Loucy (cell line): ENCODE measurements around the gene TXLNG.

Experiments used
- H2AFZ ChIP-seq: fragments of 200-600 bp; sonication (generic); 2 replicates; pipeline ENCODE4 v1.6.0; 2016; ENCODE audit warnings: antibody characterized with exemption, mild to moderate bottlenecking, low read length, moderate library complexity
- H3F3A ChIP-seq: fragments of 200-600 bp; 2 replicates; pipeline ENCODE4 v1.6.0; 2016; ENCODE audit warnings: antibody characterized with exemption, low read depth, mild to moderate bottlenecking
- H3K27me3 ChIP-seq: fragments of 200-600 bp; sonication (generic); 2 replicates; pipeline ENCODE4 v1.6.1; 2014; ENCODE audit warnings: low read length, mild to moderate bottlenecking; ENCODE audit not compliant: insufficient read depth, poor library complexity, severe bottlenecking
- H3K36me3 ChIP-seq: fragments of 200-600 bp; sonication (generic); 2 replicates; pipeline ENCODE4 v1.6.1; 2016; ENCODE audit warnings: low read length; ENCODE audit not compliant: insufficient read depth
- H3K4me1 ChIP-seq: fragments of 200-600 bp; sonication (generic); 2 replicates; pipeline ENCODE4 v1.5.1; 2014; ENCODE audit warnings: low read length, mild to moderate bottlenecking; ENCODE audit not compliant: insufficient read depth, poor library complexity, severe bottlenecking
- H3K4me2 ChIP-seq: fragments of 200-600 bp; sonication (generic); 2 replicates; pipeline ENCODE4 v1.6.0; 2014; ENCODE audit warnings: antibody characterized with exemption, low read length, low read depth, mild to moderate bottlenecking; ENCODE audit not compliant: poor library complexity, severe bottlenecking
- H3K4me3 ChIP-seq: fragments of 200-600 bp; sonication (generic); 2 replicates; pipeline ENCODE4 v1.5.1; 2014; ENCODE audit warnings: low read length, mild to moderate bottlenecking, mixed read lengths; ENCODE audit not compliant: poor library complexity, severe bottlenecking
- H3K79me2 ChIP-seq: fragments of 200-600 bp; sonication (generic); 2 replicates; pipeline ENCODE4 v1.6.1; 2014; ENCODE audit warnings: low read length; ENCODE audit not compliant: insufficient read depth
- H3K9ac ChIP-seq: fragments of 200-600 bp; sonication (generic); 2 replicates; pipeline ENCODE4 v1.6.0; 2014; ENCODE audit warnings: mild to moderate bottlenecking, low read depth, low read length, moderate library complexity; ENCODE audit not compliant: poor library complexity, severe bottlenecking
- H3K9me2 ChIP-seq: fragments of 200-600 bp; sonication (generic); replicated peaks from 2 replicates; pipeline ENCODE4 v1.6.1; 2016; ENCODE audit warnings: low read depth, low read length, mixed read lengths
- H3K9me3 ChIP-seq: fragments of 200-600 bp; sonication (generic); 2 replicates; pipeline ENCODE4 v1.6.1; 2014; ENCODE audit warnings: mild to moderate bottlenecking, antibody characterized with exemption, low read length, low read depth; ENCODE audit not compliant: insufficient read depth
- H4K20me1 ChIP-seq: fragments of 200-600 bp; sonication (generic); 2 replicates; pipeline ENCODE4 v1.6.0; 2014; ENCODE audit warnings: antibody characterized with exemption, low read length, mild to moderate bottlenecking; ENCODE audit not compliant: insufficient read depth, poor library complexity, severe bottlenecking
- CTCF ChIP-seq: fragments of 200-600 bp; sonication (generic); conservative IDR thresholded peaks from 2 replicates; pipeline ENCODE4 v1.5.1; 2014; ENCODE audit warnings: mild to moderate bottlenecking, antibody characterized with exemption, low read length
- EZH2phosphoT487 ChIP-seq: fragments of 200-600 bp; IDR thresholded peaks from 2 replicates; pipeline ENCODE4 v1.6.1; 2018; ENCODE audit warnings: antibody characterized with exemption, mild to moderate bottlenecking, moderate library complexity, borderline replicate concordance

The TXLNG gene

GRCh38 chrX:16883487-16883804 is 97.2 kb downstream of the TXLNG start:
- 0 out of 2 replicates have a peak, but pooled peaks cover 3% of the 10 kb centered on the region for H3F3A ChIP-seq
- peaks cover 7% of the 10 kb centered on the region for H3K4me1 ChIP-seq
- no peaks in the 10 kb centered on the region for H4K20me1 ChIP-seq
- H3K9me2 ChIP-seq, result no peaks in the 10 kb centered on the region
- peak overlapping the region; percentile 100 for H3K4me2 ChIP-seq
- no peaks in the 10 kb centered on the region for H3K9me3 ChIP-seq
- no peak overlapping the region for H3K9ac ChIP-seq
- no peak for TF ChIP-seq EZH2phosphoT487
- TF ChIP-seq CTCF, result no peak
- no peak overlapping the region for H2AFZ ChIP-seq
- no peaks in the 10 kb centered on the region for H3K36me3 ChIP-seq
- H3K79me2 ChIP-seq, result no peaks in the 10 kb centered on the region
- H3K27me3 ChIP-seq, result no peaks in the 10 kb centered on the region
- no peak overlapping the region for H3K4me3 ChIP-seq

GRCh38 chrX:16885628-16886027 is 99.4 kb downstream of the TXLNG start:
- Histone ChIP-seq H3K79me2 (no peaks in the 10 kb centered on the region), H3K9me2 (no peaks in the 10 kb centered on the region), H3K4me1 (peaks cover 7% of the 10 kb centered on the region), H4K20me1 (no peaks in the 10 kb centered on the region), H3K4me2 (no peak overlapping the region), H3K9me3 (no peaks in the 10 kb centered on the region), H3K27me3 (no peaks in the 10 kb centered on the region), H3K9ac (no peak overlapping the region), H3K4me3 (no peak overlapping the region), H3K36me3 (no peaks in the 10 kb centered on the region), H3F3A (0 out of 2 replicates have a peak, but pooled peaks cover 3% of the 10 kb centered on the region), H2AFZ (no peak overlapping the region)
- no peak for TF ChIP-seq EZH2phosphoT487
- TF ChIP-seq CTCF, result no peak

DNA sequence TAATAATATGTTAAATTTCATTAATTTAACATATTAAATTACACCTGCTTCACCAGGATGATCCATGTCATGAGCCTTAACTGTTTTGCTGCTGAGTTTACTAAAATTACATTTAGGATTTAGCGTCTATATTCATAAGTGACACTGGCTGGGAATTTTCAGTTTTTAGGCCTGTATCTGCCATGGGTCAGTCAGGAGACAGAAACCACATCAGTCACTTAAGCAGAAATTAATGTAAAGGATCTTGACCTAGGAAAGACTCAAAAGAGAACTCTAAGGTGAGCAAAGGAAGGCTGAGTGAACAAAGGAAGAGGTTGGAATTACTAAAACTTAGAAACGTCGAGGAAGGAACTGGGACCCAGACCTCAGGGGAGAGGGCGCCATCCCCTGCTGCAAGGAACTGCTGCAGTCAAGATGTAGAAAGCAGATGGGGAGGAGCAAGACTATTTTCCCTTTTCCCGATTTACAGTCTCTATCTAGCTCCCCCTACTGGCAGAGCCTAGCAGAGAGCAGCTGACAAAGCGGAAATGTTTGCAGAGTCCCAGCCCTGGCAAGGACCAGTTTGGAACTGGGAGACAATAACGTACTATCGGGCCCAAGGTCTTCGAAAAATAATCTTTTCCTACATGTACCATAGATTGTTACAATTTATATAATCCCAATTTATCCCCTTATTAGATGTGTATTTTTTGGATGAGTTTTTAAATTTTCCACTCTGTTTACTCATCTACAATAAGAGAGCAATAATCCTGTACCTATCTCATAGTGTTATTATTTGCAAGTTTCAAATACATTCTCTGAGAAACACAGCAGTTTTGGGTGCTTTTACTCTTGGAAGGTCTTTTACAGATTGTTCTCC is 106.5 kb downstream of the TXLNG start:
- Histone ChIP-seq H4K20me1 (no peaks in the 10 kb centered on the region), H3K4me3 (peak overlapping the region; percentile 17), H3K4me1 (no peaks in the 10 kb centered on the region), H3K9ac (peak overlapping the region; percentile 47), H3K9me2 (no peaks in the 10 kb centered on the region), H3K36me3 (no peaks in the 10 kb centered on the region), H3K9me3 (no peaks in the 10 kb centered on the region), H3K4me2 (peak overlapping the region; percentile 45), H3K79me2 (no peaks in the 10 kb centered on the region), H2AFZ (peak overlapping the region; percentile 88), H3K27me3 (no peaks in the 10 kb centered on the region), H3F3A (no peaks in the 10 kb centered on the region)
- TF ChIP-seq EZH2phosphoT487, result no peak
- TF ChIP-seq CTCF, result peak; percentile 78
